GM18873 (cell line): ENCODE data around the gene HAUS8.
A peak's percentile ranks its signal among the peaks of the same experiment; 100 is the strongest.
"Not testable (repeated sequence)": the region's sequence is repeated elsewhere in the genome, so short reads cannot be mapped to it uniquely, and the experiment has no call there.

Experiments
- ATAC-seq: cut with Tn5 transposase; IDR thresholded peaks from one replicate; pipeline ENCODE4 v1.9.1; 2021; ENCODE audit warnings: mild to moderate bottlenecking, moderate library complexity, moderate number of reproducible peaks; ENCODE audit not compliant: unreplicated experiment, low FRiP score

Gene HAUS8

DNA sequence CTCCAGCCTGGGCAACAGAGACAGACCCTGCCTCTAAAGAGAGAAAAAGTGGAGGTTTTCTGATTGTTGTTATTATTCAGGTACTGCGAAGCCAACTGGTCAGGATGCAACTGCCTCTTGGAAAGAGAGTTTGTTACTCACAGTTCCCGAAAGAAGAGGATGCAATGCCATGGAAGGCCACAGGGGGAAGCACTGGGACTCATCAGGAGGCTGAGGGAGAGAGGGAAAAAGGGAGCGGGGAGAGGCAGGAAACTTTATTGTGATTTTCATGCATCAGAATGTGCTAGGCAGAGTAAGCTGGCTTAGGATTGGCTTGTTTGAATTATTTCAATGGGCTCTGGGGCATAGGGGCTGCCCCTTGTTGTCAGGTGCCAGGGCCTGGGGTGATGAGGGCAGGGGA is 27.9 kb upstream of the HAUS8 start:
- ATAC-seq = no peak

DNA sequence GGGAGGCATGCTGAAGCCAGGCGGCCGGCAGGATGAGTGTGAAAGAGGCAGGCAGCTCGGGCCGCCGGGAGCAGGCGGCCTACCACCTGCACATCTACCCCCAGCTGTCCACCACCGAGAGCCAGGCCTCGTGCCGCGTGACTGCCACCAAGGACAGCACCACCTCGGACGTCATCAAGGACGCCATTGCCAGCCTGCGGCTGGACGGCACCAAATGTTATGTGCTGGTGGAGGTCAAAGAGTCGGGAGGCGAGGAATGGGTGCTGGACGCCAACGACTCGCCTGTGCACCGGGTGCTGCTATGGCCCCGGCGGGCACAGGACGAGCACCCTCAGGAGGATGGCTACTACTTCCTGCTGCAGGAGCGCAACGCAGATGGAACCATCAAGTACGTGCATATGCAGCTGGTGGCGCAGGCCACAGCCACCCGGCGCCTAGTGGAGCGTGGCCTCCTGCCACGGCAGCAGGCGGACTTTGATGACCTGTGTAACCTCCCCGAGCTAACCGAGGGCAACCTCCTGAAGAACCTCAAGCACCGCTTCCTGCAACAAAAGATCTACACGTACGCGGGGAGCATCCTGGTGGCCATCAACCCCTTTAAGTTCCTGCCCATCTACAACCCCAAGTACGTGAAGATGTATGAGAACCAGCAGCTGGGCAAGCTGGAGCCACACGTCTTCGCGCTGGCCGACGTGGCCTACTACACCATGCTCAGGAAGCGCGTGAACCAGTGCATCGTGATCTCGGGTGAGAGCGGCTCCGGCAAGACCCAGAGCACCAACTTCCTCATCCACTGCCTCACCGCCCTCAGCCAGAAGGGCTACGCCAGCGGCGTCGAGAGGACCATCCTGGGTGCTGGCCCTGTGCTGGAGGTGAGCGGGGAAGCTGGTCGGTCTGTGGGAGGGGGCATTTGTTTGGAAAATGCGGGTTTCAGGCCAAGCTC is 26.7 kb upstream of the HAUS8 start:
- ATAC-seq = no peak

DNA sequence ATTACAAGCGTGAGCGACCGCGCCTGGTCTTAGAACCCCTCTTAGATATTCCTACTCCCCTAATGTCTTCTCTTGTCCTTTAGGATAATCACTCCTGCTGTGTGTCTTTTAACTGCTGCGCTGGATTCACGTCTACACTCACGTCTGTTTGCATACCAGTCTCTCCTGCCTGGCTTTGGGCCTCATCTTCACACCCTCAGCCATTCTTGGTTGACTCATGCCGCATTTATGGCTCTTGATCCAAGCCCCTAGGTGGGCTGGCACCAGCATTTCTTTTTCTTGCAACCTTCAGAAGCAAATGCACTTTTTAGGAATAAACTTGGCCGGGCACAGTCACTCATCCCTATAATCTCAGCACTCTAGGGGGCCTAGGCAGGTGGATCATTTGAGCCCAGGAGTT is 23.1 kb upstream of the HAUS8 start:
- ATAC-seq = no peak

DNA sequence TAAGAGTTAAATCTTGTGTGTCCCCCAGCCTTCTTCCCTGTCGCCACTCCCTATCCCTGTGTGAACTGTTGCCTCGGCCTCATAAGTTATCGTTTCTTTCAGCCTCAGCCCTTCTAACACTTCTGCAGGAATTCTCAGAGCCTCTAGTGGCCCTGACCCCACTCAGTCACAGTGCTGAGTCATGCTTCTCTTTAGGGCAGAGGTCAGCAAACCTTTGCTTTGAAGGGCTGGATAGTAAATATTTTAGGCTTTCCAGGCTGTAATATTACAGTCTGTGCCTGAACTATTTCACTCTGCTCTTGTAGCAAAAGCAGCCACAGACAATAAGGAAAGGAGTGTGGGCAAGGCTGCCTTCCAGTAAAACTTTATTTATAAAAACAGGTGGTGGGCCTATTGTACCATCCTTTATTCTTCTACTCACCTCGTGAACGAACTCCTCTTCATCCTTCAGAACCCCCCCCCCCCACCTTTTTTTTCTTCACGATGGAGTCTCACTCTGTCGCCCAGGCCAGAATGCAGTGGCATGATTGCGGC is 22.4 kb upstream of the HAUS8 start:
- no peak for ATAC-seq

DNA sequence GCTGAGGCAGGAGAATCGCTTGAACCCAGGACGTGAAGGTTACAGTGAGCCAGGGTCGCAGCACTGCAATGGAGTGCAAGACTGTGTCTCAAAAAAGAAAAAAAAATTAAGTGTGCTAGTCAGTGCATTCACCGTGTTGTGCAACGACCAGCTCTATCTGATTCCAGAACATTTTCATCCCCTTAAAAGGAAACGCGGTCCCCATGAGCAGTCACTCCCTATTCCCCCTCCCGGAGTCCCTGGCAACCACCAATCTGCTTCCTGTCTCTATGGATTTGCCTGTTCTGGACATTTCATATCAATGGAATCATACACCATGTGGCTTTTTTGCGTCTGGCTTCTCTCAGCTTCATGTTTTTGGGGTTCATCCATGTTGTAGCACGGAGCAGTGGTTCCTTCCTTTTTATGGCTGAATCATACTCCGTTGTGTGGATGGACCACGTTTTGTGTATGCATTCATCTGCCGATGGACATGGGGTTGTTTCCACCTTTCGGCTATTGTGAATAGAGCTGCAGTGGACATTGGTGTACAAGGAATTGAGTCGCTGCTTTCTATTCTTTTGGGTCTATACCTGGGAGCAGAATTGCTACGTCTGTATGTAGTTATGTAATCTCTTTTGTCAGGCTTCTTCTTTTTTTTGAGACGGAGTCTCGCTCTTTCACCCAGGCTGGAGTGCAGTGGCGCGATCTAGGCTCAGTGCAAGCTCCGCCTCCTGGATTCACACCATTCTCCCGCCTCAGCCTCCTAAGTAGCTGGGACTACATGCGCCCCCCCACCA is 20.1 kb upstream of the HAUS8 start:
- no peak for ATAC-seq

DNA sequence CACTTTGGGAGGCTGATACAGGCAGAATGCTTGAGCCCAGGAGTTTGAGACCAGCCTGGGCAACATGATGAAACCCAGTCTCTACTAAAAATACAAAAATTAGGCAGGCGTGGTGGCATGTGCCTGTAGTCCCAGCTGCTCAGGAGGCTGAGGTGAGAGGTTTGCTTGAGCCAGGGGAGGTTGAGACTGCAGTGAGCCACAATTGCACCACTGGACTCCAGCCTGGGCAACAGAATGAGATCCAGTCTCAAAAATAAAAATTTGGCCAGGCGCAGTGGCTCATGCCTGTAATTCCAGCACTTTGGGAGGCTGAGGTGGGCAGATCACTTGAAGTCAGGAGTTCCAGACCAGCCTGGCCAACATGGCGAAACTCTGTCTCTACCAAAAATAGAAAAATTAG is 19.4 kb upstream of the HAUS8 start:
- ATAC-seq = not testable (repeated sequence)

DNA sequence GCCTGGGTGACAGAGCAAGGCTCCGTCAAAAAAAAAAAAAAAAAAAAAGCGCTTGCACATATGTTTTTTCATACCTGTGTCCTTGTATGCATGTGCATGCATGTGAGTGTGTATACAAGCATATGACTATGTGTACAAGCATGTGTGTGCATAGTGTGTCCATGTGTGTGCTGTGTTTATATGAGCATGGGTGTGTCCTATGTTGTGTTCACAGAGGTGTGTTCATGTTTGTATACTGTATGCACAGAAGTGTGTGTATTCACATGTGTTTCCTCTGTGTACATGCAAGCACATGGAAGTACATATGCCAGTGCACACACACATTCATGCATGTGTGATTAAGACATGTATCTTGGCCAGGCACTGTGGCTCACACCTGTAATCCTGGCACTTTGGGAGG is 17.4 kb upstream of the HAUS8 start:
- ATAC-seq = no peak

DNA sequence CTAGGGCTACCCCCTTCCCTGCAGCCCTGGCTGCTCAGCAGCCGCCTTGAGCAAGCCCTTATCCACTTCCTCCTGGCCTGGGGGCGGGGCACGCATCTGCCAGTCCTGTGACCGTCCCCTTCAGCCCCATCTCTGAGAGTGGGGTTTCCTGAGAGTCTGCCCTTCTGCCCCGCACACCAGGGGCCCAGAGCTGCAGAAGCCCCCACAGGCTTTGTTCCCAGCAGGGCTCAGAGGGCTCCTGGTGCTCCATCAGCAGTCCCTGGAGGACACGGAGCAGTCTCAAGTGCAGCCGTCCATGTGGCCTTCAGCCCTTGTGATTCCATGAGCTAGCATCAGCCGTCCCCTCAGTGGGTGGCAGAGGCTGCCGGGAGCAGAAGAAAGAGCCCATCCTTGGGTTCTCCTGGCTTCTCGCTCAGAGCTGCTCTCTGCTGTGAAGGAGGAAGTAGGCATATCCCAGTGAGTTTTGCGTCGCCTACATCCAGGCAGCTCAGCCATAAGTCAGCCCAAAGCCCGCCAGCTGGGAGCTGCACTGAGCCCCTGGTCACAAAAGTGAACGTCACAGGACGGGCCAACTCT is 16.6 kb upstream of the HAUS8 start:
- no peak for ATAC-seq

DNA sequence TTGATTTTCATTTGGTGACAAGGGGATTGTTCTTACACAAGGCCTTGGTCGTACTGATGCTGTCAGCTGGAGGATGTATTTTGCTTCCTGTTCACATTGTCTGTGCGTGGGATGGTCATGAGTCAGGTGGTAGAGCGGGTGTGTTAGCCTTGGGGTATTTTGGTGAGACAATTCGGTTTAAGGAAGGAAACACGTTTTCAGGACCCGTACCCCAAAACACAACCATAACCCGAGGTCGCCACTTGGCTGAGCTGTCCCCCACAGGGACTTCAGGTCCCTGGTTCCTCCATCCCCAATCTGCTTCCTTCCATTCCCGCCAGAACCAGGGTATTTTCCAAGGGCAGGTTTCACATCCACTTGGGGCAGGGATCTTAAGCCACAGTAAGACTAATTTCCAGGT is 15.3 kb upstream of the HAUS8 start:
- no peak for ATAC-seq

DNA sequence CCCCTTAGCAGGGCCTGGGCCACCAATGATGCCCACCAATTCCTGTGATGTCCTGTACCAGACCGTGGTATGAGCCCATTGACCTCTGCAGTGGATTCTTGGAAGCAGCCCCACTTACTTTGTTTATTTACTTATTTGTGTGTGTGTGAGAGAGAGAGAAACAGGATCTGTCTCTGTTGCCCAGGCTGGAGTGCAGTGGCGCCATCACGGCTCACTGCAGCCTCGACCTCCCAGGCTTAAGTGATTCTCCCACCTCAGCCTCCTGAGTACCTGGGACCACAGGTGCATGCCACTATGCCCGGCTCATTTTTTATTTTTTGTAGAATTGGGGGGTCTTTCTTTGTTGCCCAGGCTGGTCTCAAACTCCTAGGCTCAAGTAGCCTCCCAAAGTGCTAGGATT is 13.3 kb upstream of the HAUS8 start:
- no peak for ATAC-seq

DNA sequence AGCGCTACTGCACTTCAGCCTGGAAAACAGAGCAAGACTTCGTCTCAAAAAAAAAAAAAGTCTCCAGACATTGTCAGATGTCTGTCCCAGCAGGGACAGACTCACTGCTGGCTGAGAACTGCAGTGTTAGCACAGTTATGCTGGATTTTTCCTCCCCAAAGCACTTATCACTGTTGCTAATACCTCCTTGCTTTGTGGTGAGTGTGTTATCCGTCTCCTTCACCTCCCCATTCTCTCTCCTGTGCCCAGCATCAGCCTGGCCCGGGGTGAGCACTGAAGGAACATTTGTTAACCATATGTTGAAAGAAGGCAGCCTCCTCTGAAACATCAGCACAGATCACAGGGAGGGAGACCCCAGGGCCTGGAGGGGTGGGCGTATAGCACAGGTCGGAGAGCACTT is 11.6 kb upstream of the HAUS8 start:
- ATAC-seq = no peak

DNA sequence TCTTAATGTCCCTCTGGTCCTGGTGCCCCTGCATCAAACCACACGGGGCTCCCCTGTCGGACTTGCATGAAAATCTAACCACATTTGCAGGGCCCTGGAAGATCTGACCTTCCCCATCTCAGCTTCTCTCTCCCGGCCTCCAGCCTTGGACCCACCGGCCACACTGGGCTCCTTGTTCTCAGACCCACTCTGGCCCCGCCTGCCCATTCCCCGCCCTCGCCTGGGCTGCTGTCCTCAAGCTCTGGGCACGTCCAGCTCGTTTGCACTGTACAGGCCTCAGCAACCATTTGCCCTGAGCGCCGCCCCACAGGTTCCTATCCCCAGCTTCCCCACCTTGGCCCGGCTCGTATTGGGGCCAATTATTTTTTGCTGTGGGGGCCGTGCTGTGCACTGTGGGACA is 10.9 kb upstream of the HAUS8 start:
- ATAC-seq = no peak

DNA sequence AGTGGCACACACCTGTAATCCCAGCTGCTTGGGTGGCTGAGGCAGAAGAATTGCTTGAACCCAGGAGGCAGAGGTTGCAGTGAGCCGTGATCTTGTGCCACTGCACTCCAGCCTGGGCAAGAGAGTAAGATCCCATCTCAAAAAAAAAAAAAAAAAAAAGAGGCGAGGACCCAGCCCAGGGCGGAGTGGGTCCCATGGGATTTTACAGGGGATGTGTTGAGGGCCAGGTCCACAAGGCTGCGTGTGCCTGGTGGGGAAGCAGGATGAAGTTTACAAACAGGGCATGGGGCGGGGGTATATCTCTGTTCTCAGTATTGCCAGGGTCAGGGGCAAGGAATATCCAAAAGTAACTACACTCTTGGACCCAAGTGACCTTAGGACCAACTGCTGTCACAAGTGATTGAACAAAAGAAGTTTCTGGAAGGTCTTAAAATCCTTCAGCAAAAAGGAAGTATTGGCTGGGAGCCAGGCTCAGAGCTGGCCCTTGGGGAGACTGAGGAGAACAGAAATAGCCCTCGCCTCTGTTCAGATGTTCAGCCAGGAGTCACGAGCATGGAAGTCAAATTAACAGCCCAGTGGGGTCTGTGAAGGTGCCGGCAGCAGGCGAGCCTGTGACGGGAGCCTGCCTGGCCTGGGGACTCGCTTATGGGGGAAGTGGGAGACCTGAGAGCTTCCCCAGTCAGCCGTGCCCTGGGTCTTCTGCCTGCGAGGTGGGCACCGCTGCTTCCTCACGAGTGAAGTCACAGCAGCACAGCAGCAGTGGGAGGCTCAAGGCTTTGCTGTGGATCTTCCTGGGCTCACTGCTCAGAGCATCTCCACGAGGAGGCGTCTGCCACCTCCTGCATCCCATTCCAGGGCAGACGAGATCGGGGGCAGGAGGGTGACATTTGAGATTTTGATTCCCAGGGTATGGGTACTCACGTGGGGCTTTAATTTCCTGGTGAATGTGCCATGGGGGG is 6.7 kb upstream of the HAUS8 start:
- no peak for ATAC-seq

DNA sequence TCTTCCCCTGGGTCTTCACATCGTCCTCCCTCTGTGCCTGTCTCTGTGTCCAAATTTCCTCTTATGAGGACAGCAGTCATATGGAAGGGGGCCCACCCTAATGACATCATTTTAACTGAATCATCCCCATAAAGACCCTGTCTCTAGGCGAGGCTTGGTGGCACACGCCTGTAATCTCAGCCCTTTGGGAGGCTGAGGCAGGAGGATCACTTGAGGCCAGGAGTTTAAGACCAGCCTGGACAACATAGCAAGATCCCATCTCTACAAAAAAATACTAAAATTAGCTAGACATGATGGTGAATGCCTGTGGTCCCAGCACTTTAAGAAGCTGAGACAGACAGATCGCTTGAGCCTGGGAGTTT is 5.2 kb upstream of the HAUS8 start:
- ATAC-seq = no peak

DNA sequence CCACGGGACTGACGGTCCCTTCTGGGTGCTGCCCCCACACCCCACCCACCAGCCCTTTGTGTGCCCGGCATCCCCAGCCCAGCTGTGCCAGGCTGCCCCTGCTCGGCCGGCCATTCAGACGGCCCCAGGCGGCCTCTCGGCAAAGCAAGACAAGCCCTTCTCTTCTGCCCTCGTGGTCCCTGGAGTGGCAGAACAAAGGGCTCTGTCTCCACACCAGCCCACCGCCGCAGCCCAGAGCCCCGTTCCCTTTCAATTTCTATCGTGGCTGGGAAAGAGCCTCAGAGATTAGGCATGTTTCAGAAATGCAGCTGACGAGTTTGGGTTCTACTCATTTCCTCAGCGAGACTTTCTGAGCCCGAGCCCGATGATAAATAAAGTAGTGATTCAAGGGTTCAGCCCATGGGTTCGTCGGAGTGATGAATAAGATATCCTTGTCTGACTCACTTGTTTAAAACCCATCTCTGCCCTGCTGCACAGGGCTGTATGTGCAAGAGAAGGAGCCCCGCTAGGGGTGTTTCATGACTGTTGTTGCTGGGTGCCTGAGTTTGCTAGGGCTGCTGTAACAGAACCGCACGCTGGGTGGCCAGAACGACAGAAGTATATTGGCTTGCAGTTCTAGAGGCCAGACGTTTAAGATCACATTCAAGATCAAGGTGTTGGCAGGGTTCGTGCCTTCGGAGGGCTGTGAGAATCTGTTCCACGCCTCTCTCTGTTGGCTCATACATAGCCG is 4.6 kb upstream of the HAUS8 start:
- peak; percentile 38 for ATAC-seq

DNA sequence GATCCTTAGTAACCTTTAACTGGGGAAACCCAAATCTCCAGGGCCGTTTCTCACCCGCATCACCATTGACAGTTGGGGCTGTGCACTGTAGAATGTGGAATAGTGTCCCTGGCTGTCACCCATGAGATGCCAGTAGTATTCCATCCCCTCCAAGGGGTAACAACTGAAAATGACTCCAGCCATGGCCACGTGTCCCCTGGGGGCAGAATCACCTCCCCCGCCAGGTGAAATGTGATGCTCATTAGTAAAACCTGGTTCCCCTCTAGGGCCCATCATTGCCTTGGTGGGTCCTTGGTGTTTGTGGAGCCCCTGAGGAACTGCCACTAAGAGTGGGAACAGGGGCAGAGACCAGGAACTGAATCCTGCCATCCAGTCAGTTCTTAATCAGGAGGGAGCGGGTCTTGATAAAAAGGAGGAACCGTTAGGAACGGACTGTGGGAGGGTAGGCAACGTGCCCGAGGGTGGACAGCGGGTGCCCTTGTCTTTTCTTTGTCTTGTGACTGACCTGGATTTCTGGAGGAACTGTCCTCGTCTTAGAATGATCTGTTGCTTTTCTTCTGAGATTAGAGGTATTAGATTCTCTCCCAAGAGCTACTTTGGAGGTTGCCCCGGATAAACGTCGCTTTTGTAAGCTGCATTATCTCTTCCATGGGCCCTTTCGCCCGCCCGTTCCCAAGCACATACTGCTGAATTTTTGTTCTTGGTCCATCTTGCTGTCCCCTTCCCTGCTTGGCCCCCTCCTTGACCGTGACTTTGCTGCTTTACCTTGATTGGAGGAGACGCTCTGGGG is 3.9 kb upstream of the HAUS8 start:
- no peak for ATAC-seq

DNA sequence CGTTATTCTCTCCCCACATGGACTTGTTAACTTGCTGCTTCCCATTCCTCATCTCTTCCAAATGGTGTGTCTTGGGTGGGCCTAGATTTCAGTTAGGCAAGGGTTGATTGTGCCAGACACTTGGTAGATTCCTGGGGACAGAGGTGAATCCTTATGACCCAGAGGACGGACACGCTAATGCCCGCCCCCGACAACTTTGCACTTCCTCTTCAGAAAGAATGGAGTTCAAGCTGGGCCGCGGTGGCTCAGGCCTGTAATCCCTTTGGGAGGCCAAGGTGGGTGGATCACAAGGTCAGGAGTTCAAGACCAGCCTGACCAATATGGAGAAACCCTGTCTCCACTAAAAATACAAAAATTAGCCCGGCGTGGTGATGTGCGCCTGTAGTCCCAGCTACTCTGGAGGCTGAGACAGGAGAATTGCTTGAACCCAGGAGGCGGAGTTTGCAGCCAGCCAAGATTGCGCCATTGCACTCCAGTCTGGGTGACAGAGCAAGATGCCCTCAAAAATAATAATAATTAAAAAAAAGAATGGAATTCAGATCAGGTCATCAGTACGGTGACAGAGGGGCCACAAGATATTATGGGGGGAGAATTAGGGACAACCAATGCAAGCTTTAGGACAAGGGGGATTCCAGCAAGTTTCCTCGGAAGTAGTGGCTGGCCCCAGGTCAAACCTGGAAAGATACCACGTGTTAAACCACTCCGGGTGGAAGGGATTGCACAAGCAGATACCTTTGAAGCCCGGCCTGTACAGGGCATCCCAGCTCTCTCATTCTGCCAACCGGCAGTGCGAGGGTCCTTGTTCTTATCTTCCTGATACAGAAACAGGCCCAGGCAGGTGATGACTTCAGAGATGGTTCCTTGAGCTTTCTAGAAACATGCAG is 3.0 kb upstream of the HAUS8 start:
- no peak for ATAC-seq
